IPS-NIHi11 (cell line): Measurements from ENCODE around the gene DISC1.
"Not testable (repeated sequence)": the region's sequence is repeated elsewhere in the genome, so short reads cannot be mapped to it uniquely, and the experiment has no call there.

Experiments
- DNase-seq: peaks from one replicate; pipeline ENCODE4 v3.0.0; 2012; ENCODE audit warnings: mixed read lengths, low spot score

The DISC1 gene

GRCh38 chr1:231959225-231959884 is 332.8 kb downstream of the DISC1 start:
- no peak for DNase-seq

GRCh38 chr1:231961801-231962200 is 335.2 kb downstream of the DISC1 start:
- DNase-seq, result not testable (repeated sequence)

- DNase-seq, result no peak
These were observed 336.0 kb downstream of the DISC1 start for GRCh38 chr1:231962636-231963035.

- no peak for DNase-seq
These were observed 337.7 kb downstream of the DISC1 start for GRCh38 chr1:231964241-231964640.

- no peak for DNase-seq
These were observed 338.4 kb downstream of the DISC1 start for GRCh38 chr1:231964961-231965360.

- DNase-seq, result no peak
These were observed 339.0 kb downstream of the DISC1 start for GRCh38 chr1:231965615-231966014.

- peak; percentile 26 for DNase-seq
These were observed 340.4 kb downstream of the DISC1 start for GRCh38 chr1:231966983-231967382.

- DNase-seq, result no peak
These were observed 342.5 kb downstream of the DISC1 start for GRCh38 chr1:231969076-231969475.

- not testable (repeated sequence) for DNase-seq
These were observed 343.2 kb downstream of the DISC1 start for GRCh38 chr1:231969761-231970160.

- no peak for DNase-seq
These were observed 344.1 kb downstream of the DISC1 start for GRCh38 chr1:231970684-231971083.

GRCh38 chr1:231971397-231972110 is 345.0 kb downstream of the DISC1 start:
- DNase-seq, result no peak

GRCh38 chr1:231972111-231972445 is 345.5 kb downstream of the DISC1 start:
- DNase-seq, result no peak

- no peak for DNase-seq
These were observed 347.2 kb downstream of the DISC1 start for GRCh38 chr1:231973830-231974229.

- no peak for DNase-seq
These were observed 349.6 kb downstream of the DISC1 start for GRCh38 chr1:231976231-231976630.

GRCh38 chr1:231981675-231982074 is 355.1 kb downstream of the DISC1 start:
- no peak for DNase-seq

- no peak for DNase-seq
These were observed 356.4 kb downstream of the DISC1 start for GRCh38 chr1:231982871-231983587.

- peak; percentile 60 for DNase-seq
These were observed 357.1 kb downstream of the DISC1 start for GRCh38 chr1:231983588-231984193.

- no peak for DNase-seq
These were observed 358.9 kb downstream of the DISC1 start for GRCh38 chr1:231985296-231986023.

- no peak for DNase-seq
These were observed 360.2 kb downstream of the DISC1 start for GRCh38 chr1:231986631-231987336.

- DNase-seq, result no peak
These were observed 363.8 kb downstream of the DISC1 start for GRCh38 chr1:231990388-231990787.

GRCh38 chr1:231991231-231991630 is 364.6 kb downstream of the DISC1 start:
- no peak for DNase-seq
